Measurements from ENCODE around the gene MOAP1. TPM values are rescaled to one million over a fixed set of nuclear protein-coding genes. Genes with fewer than 3 reads are reported as not detected.
"Not testable (repeated sequence)": the region's sequence is repeated elsewhere in the genome, so short reads cannot be mapped to it uniquely, and the experiment has no call there.

Gene MOAP1, protein sequence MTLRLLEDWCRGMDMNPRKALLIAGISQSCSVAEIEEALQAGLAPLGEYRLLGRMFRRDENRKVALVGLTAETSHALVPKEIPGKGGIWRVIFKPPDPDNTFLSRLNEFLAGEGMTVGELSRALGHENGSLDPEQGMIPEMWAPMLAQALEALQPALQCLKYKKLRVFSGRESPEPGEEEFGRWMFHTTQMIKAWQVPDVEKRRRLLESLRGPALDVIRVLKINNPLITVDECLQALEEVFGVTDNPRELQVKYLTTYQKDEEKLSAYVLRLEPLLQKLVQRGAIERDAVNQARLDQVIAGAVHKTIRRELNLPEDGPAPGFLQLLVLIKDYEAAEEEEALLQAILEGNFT
- total RNA-seq (2014; rRNA removed; shearing (Covaris generic)): 38.7 and 47.2 TPM in 2 replicates

DNA sequence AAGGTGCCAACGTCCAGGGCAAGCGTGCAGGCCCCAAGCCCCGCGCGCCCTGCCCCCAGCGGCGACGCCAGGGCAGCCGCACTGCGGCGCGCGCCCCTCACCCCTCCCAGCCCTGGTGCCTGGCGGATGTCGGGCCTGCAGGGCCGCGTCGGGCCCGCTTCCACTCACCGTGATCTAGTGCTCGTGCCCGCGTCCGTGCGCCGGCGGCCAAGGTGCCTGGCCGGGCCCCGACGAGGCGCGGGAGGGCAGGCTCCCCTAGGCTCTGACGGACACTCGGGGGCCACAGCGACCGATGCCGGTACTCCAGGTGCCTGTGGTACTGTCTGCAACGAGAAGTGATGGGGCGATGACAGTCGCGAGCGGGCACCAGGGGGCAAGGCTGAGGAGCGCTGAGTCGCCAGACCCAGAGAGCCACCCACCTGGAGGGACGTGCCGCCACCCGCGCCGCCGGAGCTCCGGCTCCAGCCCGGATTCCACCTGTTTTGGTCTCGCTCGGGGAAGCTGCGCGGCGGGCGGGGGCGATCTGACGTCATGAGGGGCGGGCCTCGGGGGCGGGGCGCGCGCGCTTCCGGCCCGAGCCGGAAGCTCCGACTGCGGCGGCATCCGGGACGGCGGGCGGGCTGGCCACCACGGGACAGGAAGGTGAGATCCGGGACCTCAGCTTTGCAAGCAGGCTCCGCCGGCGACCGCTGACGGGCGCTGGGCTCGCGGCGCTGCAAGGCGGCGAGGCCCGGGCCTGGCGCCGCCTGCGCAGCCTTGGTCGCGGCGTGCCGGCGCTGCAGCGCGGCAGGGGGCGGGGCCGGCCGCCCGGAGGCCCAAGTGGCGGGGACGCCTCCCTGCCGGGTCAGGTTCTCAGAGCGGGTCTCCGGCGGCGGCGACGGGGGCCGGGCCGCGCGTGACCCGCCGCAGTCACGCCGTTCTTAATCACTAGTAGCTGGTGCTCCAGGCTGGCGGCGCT lies at the start of gene MOAP1, which contains the start of gene LYSET:
TSS of gene MOAP1 (minus strand) at position 507 of the 958 bp plus-strand sequence. CDS start 655 bp downstream, outside the sequence.
TSS of gene LYSET (plus strand) at position 927 of the 958 bp plus-strand sequence. CDS start 89 bp downstream, outside the sequence.
- in situ Hi-C loops (cut with HindIII; ENCODE audit: low sequenced_read_pairs): no loop called here
- peak; percentile 87 for DNase-seq (ENCODE audit: low spot score)

DNA sequence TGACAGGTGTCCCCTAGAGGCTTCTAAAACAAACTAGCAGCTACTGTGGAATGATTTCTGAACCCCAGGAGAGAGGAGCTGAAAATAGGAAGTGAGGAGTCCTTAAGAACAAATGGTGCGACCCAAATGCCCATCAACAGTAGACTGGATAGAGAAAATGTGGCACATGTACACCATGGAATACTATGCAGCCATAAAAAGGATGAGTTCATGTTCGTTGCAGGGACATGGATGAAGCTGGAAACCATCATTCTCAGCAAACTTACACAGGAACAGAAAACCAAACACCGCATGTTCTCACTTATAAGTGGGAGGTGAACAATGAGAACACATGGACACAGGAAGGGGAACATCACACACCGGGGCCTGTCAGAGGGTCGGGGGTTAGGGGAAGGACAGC lies 48.4 kb upstream of the MOAP1 start:
- DNase-seq (ENCODE audit: low spot score); in situ Hi-C loops (cut with HindIII; ENCODE audit: low sequenced_read_pairs): not testable (repeated sequence)

- in situ Hi-C loops (cut with HindIII; ENCODE audit: low sequenced_read_pairs): no loop called here
- no peak for DNase-seq (ENCODE audit: low spot score)
These were observed 47.5 kb upstream of the MOAP1 start for GRCh38 chr14:93232159-93232558.

- in situ Hi-C loops (cut with HindIII; ENCODE audit: low sequenced_read_pairs): no loop called here
- DNase-seq (ENCODE audit: low spot score): peak; percentile 46
These were observed 46.7 kb upstream of the MOAP1 start for GRCh38 chr14:93231129-93231979.

DNA sequence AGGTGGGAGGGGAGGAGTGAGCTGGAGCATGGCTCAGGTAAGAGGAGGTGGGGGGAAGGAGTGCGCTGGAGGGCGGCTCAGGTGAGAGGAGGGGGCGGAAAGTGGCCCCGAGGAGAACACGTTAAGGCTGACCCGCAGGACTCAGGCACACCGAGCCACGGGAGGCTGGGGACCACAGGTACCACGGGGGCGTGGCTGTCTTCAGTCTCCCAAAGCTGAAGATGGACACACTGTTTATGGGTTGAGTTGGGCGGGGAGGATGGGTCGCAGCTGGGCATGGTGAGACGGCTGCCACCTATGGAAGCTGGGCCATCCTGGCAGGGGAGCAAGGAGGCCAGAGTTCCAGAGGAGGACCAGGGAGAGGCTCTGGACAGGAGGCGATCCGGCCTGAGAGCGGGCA lies 45.8 kb upstream of the MOAP1 start:
- in situ Hi-C loops (cut with HindIII; ENCODE audit: low sequenced_read_pairs): no loop called here
- DNase-seq (ENCODE audit: low spot score): no peak

GRCh38 chr14:93228550-93228949 lies 43.9 kb upstream of the MOAP1 start:
- DNase-seq (ENCODE audit: low spot score): no peak
- in situ Hi-C loops (cut with HindIII; ENCODE audit: low sequenced_read_pairs): loop anchor here (5.0 kb wide), 1 partner anchor 34 kb away; no protein-coding TSS in a partner anchor

DNA sequence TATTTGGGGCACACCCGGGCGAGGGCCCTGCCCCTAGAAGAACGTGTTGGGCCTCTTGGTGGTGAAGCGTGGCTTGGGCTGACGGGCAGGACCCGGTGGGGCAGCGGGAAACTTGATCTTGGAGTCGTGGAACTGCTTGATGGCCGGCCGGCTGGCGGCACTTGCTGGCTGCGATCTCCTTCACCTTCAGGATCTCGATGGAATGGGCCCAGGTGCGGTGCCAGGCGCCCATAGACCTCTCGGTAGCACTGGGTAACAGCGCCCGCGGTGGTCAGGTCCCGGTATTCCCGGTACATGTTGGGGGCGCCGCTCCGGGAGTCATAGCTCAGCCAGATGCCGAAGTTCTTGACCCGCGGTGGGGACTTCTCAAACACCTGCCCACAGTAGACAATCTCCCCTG lies 38.9 kb upstream of the MOAP1 start:
- in situ Hi-C loops (cut with HindIII; ENCODE audit: low sequenced_read_pairs): no loop called here
- DNase-seq (ENCODE audit: low spot score): no peak

GRCh38 chr14:93220509-93220908 lies 35.8 kb upstream of the MOAP1 start:
- no peak for DNase-seq (ENCODE audit: low spot score)
- in situ Hi-C loops (cut with HindIII; ENCODE audit: low sequenced_read_pairs): no loop called here

GRCh38 chr14:93219103-93219726 lies 34.5 kb upstream of the MOAP1 start:
- DNase-seq (ENCODE audit: low spot score): peak; percentile 65
- in situ Hi-C loops (cut with HindIII; ENCODE audit: low sequenced_read_pairs): no loop called here

GRCh38 chr14:93214598-93214997 lies 29.9 kb upstream of the MOAP1 start:
- in situ Hi-C loops (cut with HindIII; ENCODE audit: low sequenced_read_pairs): no loop called here
- no peak for DNase-seq (ENCODE audit: low spot score)

GRCh38 chr14:93212432-93212831 lies 27.7 kb upstream of the MOAP1 start:
- in situ Hi-C loops (cut with HindIII; ENCODE audit: low sequenced_read_pairs): no loop called here
- no peak for DNase-seq (ENCODE audit: low spot score)

DNA sequence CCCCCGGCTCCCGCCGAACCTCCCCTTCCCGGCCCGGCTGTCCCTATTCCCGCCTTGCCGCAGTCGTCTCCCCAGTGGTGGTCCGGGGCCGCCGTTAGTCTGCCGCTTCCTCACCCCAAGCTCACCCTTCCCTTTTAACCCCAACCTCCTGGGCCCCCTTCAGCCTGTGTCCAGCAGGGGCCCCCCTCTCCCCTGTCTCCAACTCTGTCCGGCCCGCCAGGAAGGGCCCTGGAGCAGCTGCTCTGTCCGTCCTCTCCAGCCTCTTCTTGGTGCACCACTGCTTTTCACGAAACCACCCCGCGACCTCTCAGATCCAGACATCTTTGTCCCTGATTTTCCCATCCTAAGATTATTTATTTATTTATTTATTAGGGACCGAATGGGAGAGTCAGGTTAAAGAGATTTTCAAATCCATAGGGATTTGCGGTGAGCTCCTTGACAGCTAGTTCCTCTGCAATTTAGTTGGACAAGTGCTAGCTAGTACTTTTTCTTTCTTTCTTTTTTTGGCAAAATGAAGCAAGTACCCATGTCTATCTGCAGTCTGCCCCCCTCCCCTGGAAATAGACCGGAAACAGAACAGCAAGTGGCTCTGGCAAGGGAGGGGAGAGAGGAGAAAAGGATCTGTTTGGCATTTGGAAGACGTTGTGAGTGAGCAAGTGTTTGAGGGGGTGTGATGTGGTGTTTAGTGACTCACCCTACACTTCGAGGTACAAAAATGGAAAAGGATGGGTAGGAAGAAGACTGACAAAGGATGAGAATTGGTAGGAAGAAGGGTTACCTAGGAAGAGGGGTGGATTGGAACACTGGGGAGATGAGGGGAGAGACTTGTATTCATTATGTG lies 23.0 kb upstream of the MOAP1 start:
- in situ Hi-C loops (cut with HindIII; ENCODE audit: low sequenced_read_pairs): no loop called here
- DNase-seq (ENCODE audit: low spot score): peak; percentile 56

DNA sequence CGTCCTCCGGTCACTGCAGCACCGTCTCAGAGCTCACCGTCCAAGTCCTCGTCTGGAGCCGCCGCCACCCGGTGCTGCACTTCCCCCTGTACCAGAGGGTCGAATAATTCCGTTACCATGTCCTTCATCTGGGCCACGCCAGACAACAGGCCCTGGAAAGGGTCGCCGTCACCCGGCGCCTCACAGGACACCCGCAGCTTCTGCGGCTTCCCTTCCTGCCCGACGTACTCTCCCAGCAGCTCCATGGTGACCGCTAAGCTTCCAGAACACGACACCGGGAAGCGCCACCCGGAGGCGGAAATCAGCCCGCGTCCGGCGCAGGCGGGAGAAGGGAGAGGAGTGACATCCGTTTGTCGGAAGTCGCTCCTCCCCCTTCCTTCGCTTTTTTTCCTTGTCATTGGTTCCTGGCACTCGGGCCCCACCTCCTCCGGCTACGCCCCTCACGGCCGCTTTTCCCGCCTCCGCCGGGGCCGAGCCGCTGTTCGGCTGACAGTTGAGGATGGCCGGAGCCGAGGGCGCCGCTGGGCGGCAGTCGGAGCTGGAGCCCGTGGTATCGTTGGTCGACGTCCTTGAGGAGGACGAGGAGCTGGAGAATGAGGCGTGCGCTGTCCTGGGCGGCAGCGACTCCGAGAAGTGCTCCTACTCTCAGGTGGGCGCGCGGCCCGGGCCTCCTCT lies 22.2 kb upstream of the MOAP1 start, which contains the start of the genes GON7 and UBR7:
TSS of gene GON7 (minus strand) at position 273 of the 675 bp plus-strand sequence. CDS start at position 245, 28 bp downstream.
TSS of gene UBR7 (plus strand) at position 464 of the 675 bp plus-strand sequence. CDS start at position 500, 36 bp downstream.
- in situ Hi-C loops (cut with HindIII; ENCODE audit: low sequenced_read_pairs): no loop called here
- DNase-seq (ENCODE audit: low spot score): peak; percentile 98

DNA sequence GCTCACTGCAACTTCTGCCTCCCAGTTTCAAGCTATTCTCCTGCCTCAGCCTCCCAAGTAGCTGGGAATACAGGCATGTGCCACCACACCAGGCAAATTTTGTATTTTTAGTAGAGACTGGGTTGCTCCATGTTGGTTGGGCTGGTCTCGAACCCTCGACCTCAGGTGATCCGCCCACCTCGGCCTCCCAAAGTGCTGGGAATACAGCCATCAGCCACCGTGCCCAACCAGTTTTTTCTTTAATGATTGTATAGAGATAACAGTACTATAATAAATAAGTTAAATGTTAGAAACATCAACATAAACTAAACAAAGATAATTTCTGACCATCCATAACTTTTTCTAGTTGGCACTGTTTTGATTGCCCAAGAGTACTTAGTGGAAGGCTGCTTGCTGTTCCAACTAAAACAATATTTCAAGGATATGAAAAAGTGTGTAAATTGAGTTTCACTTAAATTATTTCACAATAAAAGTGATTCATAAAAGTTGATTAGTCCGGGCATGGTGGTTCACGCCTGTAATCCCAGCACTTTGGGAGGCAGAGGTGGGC lies 16.5 kb upstream of the MOAP1 start:
- in situ Hi-C loops (cut with HindIII; ENCODE audit: low sequenced_read_pairs): no loop called here
- no peak for DNase-seq (ENCODE audit: low spot score)

DNA sequence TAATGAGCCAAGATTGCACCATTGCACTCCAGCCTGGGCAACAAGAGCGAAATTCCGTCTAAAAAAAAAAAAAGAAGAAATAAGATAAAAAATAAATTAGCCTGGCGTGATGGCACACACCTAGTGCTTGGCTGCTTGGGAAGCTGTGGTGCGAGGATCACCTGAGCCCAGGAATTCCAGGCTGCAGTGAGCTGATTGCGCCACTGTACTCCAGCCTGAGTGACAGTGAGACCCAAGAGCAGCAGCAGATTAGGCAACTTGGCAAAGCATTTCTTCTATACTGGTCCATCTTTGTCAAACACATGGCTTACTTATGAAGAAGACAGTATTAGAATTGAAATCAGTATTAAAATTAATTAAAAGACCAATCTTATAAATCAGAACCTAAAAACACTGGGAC lies 15.9 kb upstream of the MOAP1 start:
- no peak for DNase-seq (ENCODE audit: low spot score)
- in situ Hi-C loops (cut with HindIII; ENCODE audit: low sequenced_read_pairs): no loop called here

- in situ Hi-C loops (cut with HindIII; ENCODE audit: low sequenced_read_pairs): no loop called here
- DNase-seq (ENCODE audit: low spot score): no peak
These were observed 14.3 kb upstream of the MOAP1 start for GRCh38 chr14:93199031-93199430.
